Coronary artery (tissue), 2 donors: ENCODE results near the gene MYLK3.

ENCODE experiments used
- DNase-seq: peaks from one replicate; pipeline ENCODE4 v3.0.0-alpha.2; 2017; ENCODE audit warnings: low spot score
- H3K27ac ChIP-seq, 2 donors: fragments of 200-600 bp; sonication (generic); one replicate each; pipeline ENCODE4 v1.5.1; 2016 to 2019
- H3K4me3 ChIP-seq: fragments of 200-600 bp; sonication (generic); 2 replicates; pipeline ENCODE4 v1.5.1; 2016; ENCODE audit warnings: mild to moderate bottlenecking, moderate library complexity
- CTCF ChIP-seq: fragments of 200-600 bp; sonication (generic); IDR thresholded peaks from one replicate; pipeline ENCODE4 v1.5.1; 2019; ENCODE audit warnings: antibody characterized with exemption

Gene MYLK3

GRCh38 chr16:46728806-46729205, 19.3 kb downstream of the MYLK3 start:
- Histone ChIP-seq H3K4me3 (no peak overlapping the region), H3K27ac (no peak overlapping the region)
- no peak for TF ChIP-seq CTCF
- peak; percentile 38 for DNase-seq

GRCh38 chr16:46727630-46728029, 20.5 kb downstream of the MYLK3 start:
- Histone ChIP-seq H3K4me3 (no peak overlapping the region), H3K27ac (no peak overlapping the region)
- no peak for TF ChIP-seq CTCF
- no peak for DNase-seq

GRCh38 chr16:46727184-46727583, 21.0 kb downstream of the MYLK3 start:
- peak; percentile 47 for DNase-seq
- no peak for TF ChIP-seq CTCF
- Histone ChIP-seq H3K4me3 (no peak overlapping the region), H3K27ac (no peak overlapping the region)

- no peak overlapping the region for H3K4me3 ChIP-seq
- no peak for DNase-seq
- TF ChIP-seq CTCF = no peak
- no peak overlapping the region for H3K27ac ChIP-seq
Measured at GRCh38 chr16:46721885-46722284, 26.3 kb downstream of the MYLK3 start.

GRCh38 chr16:46720619-46721018, 27.5 kb downstream of the MYLK3 start:
- DNase-seq = no peak
- no peak for TF ChIP-seq CTCF
- H3K4me3 ChIP-seq = no peak overlapping the region
- H3K27ac ChIP-seq = no peak overlapping the region

GRCh38 chr16:46719528-46719927, 28.6 kb downstream of the MYLK3 start:
- no peak for DNase-seq
- no peak for TF ChIP-seq CTCF
- no peak overlapping the region for H3K4me3 ChIP-seq
- no peak overlapping the region for H3K27ac ChIP-seq

GRCh38 chr16:46718214-46718613, 29.9 kb downstream of the MYLK3 start:
- H3K27ac ChIP-seq = no peak overlapping the region

More at GRCh38 chr16:46718214-46718613, 29.9 kb downstream of the MYLK3 start:
- TF ChIP-seq CTCF = no peak
- no peak overlapping the region for H3K4me3 ChIP-seq
- no peak for DNase-seq
